GM19240 (cell line): ENCODE data around the gene BCL7A.

Experiments
- DNase-seq: peaks from one replicate; pipeline ENCODE4 v3.0.0; 2011; ENCODE audit warnings: low spot score; ENCODE audit not compliant: insufficient read length

BCL7A gene

DNA sequence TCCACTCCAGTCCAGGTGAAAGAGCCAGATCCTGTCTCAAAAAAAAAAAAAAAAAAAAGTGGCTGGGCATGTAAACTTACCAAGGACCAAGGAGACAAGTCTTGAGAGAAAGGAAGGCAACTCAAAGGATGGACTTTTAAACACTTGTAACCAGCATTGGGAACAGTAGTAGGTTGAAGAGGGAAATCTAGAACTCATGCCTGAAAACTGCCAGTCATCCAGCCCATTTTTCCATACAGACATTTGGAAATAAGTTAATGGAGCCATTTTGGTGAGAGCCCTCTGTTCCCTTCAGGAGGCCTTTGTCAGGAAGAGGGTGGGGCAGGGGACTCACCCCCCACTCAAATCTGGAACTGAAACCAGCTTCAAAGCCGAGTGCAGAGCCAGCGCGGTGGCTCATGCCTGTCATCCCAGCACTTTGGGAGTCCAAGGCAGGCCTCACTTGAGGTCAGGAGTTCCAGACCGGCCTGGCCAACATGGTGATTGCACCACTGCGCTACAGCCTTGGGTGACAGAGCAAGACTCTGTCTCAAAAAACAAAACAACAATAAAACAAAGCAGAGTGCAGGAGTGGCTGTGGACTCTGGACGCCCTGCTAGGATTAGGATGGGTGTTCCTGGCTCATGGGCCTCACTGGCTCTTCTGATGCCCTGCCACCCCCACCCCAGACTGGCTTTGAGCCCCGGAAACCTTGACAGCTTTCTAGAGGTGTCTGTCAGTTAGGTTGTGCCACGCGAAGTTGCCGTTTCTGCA lies 55.2 kb downstream of the BCL7A start:
- DNase-seq: no peak

DNA sequence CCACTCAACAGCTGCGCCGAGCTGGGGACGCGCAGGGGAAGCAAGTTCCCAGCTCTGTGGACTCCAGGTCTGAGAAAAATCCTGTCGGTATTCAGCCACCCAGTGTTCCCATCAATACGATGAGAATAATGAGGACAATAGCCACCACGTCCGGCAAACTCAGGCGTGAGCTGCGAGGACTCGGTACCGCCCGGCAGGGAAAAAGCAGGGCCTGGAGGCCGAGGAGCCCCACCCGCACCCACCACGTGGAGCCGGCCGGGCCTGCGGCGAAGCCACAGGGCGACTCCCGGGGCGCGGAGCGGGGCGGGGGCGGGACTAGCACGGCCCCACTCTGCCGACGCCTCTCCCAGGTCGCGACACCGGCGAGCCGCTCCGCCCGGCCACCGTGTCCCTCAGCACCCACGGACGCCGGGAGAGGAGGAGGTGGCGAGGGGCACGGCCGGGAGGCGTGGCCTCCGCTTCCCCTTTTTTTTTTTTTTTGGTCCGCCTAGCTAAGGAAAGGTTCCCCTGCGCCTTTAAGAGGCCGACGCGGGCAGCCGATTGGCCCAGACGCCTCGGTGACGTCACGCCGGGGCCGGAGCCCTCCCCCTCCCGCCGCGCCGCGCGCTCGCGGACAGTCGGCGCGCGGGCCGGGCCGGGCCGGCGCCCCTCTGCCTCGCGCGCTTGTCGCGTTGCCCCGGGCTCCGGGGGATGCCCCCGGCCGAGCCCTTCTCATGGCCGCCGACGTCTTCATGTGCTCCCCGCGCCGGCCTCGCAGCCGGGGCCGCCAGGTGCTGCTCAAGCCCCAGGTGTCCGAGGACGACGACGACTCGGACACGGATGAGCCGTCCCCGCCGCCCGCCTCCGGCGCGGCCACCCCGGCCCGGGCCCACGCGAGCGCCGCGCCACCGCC lies 56.7 kb downstream of the BCL7A start, which contains the start of gene MLXIP:
Gene MLXIP (plus strand): TSS at position 616 of the 892 bp plus-strand sequence. CDS start 98 bp downstream, at position 714.
- peak; percentile 79 for DNase-seq

DNA sequence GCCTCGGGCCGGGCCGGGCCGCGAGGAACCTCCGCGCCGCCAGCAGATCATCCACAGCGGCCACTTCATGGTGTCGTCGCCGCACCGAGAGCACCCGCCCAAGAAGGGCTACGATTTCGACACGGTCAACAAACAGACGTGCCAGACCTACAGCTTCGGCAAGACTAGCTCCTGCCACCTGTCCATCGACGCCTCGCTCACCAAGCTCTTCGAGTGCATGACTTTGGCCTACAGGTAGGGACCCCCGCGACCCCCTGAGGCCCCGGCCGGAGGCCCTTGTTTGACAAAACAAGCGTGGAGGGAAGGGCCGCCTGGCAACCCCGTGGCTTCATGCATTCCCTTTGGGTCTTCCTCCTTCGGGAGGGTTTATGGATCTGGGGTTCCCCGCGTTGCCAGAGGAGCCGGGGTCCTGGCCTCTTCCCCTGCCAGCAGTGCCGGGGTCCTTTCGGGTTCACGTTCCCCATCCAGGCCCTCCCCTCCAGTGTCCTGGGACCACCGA lies 57.4 kb downstream of the BCL7A start:
- DNase-seq: no peak

DNA sequence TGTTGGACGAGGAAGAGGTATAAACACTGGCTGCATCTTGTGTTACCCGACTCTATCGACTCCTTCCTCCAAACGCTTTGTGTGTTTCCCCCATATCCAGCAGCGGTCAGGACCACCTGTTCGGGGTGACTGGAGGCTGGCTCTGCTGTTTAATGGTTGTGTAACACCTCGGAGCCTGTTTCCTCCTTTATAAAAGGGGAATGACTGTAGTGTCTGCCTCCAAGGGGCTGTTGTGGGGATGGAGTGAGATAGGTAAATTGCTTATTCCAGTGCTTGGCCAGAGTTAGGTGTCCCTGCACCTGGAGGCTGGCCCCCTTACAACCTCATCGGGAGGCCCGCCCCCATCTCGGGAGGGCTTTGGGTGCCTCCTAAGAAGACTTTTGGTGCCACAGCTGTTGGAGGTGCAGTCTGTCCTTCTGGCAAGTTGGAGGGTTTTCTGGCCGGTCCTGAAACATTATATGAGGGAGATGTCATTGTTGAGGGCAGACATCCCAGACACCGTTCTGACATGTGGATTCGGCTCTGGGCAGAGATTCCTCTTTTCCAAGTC lies 57.9 kb downstream of the BCL7A start:
- no peak for DNase-seq

DNA sequence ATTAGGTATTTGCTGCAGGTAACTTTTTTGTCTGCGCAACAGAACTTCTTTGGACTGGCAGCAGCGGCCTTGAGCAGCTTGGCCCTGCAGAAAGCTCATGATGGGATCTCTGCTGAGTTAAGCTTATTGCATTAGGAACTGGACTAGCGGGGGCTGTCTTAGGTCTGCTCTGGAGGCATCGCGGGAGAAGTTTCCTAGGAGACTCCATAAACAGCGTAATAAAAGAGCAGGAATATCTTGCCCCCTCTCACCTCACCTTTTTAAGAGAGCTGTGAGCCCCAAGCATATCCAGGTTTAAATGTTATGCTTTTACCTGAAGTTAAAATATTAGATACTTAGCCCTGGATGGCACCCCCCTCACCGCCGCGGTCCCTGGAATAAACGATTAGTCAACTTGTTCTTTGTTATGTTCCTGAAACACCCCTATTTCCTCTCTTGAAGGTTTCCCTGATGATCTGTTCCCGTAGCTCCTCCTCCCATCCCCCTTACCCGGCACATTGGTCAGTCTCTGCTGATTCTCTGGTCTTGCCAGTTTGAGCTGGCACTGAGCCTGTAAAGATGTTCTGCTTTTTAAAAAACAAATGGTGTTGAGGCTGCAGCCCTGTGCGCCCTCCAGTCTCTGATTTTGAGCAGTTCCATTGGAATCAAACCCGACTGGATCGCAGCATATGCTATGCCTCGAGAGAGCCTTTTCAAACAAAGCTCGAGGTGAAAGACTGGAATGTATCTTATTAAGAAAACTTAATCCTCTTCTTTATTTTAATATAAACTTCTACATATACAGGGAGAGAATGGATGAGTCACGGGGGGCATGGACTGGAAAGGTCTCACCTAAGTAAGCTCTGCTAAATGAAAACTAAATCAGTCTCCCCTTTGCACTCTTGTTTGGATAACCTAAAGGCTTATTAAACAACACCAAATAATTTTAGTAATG lies 58.7 kb downstream of the BCL7A start:
- no peak for DNase-seq

DNA sequence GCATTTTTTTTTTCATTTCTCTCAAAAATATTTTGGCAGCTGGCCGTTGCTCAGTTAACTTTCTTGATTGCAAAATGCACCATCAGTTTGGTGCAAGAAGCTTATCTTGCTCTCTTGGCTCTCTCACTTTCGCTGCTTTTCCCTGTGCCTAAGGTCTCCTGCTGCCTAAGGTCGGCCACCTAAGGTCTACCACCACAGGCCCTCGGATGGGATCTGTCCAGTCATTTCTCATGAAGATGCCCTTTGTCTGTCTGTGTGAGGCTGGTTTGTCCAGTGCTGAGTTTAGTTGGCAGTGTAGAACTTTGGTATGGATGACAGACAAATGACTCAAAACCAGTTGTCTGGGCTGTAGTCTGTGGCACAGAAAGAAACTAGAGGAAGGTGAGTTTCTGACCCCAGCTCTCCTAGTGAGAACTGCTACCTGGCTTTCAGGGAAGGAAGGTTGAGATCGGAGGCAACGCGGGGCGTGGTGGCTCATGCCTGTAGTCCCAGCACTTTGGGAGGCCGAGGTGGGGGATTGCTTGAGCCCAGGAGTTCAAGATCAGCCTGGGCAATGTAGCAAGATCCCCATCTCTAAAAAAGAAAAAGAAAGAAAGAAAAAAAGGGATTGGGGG lies 59.5 kb downstream of the BCL7A start:
- no peak for DNase-seq

DNA sequence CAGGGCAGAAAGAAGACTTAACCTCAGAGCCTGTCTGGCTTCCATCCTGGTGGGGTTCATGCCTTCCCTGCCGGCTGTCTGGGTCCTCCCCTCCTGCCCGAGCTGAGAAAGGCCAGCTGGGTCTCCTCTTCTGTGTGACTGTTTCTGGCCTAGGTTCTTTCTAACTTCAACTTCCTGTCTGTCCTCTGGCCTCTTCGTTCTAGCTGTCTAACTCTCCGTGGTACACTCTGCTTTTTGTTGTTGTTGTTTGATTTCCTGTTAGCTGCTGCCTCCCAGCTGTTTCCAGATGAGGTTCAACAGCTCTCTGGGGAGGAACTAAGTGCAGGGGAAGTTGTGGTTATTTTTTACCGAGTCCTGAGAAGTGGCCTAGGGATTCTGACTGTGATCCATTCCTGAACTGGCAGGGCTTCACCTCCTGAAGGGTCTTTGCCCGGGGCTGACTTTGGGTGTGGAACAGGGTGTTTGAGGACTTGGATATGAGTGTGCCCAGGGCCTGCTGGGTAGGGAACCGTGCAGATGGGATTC lies 60.1 kb downstream of the BCL7A start:
- peak; percentile 63 for DNase-seq

DNA sequence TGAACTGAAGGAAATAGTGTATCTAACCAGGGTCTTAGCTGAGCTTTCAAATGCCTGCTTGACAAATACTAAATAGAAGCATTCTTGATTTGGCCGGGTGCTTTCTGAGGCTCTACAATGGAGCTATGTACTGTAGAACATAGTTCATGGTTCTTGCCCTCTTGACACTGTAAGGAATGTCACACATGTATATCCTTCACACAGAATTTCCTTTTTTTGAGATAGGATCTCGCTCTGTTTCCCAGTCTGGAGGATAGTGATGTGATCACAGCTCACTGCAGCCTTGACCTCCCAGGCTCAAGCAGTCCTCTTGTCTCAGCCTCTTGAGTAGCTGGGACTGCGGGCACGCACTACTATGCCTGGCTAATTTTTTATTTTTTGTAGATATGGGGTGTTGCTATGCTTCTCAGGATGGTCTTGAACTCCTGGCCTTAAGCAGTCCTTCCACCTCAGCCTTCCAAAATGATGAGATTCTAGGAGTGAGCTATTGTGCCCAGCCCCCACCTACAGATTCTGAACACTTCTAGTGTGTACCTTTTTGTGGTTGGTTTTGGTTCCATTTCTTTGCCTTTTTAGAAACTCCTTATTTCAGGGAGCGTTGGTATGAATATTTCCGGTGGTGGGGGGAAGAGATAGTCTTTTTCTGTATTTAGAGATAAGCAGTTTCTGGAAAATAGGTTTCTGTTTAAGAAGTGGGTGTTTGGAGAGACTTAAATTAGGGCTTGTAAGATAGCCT lies 61.1 kb downstream of the BCL7A start:
- no peak for DNase-seq

DNA sequence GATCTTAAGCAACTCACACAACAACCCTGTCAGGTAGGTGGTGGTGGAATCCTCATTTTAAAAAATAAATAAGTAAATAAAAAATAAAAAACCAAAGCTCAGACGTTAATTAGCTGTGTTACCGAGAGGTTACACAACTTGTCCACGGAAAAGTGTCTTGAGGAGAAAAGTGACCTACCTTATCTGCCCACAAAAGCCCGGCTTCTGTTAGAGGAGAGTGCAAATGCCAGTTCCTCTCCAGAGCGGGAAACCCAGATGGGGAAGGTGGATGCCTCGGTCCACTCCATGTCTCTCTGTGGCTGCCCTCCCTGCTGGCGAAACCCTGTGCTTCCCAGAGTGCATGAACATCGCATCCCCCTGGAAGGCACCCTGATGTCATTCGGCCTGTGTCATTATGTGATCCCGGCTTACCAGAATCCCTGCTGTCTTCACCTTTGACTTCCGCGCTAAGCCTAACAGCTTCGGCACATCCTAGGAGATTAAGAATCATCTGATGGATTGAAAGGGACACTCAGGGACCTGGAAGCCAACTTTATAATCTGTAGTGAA lies 63.2 kb downstream of the BCL7A start:
- DNase-seq: no peak

DNA sequence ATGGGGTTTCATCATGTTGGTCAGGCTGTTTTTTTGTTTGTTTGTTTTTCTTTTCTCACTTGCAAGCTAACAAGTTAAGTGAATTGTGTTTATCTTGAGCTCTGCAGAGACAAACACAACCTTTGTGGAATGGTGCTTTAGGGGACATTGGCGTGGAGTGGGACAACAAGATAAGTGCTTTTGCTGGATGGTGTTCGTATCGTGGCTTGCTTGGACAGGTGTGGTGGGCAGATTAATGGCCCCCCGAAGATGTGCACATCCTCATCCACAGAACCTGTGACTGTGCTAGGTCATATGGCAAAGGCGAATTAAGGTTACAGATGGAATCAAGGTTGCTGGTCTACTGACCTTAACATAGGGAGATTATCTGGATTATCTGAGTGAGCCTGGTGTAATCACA lies 63.9 kb downstream of the BCL7A start:
- no peak for DNase-seq

DNA sequence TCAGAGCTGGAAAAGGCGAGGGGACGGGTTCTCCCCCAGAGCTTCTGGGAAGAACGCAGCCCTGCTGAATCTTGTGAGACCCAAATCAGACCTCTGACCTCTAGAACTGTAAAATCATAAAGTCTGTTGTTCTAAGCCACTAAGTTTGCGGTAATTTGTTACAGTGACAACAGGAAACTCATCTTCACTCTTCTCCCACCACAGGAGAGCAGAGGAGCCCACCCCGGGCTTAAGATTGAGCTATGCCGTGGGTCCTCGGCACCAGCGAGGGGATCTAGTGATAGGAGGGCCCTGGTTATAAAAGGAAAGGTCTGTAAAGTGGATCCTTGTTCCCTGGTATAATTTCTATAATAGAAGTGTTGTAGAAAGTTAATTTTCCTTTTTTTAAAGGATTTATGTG lies 64.4 kb downstream of the BCL7A start:
- DNase-seq: no peak

DNA sequence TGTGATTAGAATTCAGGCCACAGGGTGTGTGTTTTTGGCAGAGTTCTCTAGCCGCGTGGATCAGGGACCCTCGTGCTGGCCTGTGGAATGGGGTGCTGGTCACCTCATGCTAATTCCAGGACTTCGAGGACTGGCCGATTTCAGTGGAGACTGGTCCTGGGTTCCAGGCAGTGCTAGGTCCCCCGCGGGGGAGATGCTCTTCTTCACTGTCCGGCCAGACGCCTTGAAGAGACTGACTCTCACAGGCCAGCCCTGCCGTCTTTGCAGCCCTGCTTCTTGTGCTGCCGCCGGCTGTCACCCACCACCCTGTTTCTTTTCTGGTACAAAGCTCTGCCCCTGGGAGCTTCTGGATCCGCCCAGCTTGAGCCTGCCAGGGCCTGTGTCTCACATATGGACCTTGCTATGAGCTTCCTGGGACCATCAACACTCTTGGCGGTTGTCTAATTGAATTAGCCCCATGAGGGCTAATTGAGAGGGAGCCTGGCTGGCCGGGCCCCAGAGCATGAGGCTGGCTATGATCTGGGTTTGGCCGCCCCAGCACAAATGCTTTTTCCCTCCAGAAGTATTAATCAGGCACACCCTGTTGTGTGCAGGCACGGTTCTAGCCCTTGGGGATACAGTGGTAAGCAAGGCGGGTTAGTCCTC lies 65.1 kb downstream of the BCL7A start:
- DNase-seq: no peak

DNA sequence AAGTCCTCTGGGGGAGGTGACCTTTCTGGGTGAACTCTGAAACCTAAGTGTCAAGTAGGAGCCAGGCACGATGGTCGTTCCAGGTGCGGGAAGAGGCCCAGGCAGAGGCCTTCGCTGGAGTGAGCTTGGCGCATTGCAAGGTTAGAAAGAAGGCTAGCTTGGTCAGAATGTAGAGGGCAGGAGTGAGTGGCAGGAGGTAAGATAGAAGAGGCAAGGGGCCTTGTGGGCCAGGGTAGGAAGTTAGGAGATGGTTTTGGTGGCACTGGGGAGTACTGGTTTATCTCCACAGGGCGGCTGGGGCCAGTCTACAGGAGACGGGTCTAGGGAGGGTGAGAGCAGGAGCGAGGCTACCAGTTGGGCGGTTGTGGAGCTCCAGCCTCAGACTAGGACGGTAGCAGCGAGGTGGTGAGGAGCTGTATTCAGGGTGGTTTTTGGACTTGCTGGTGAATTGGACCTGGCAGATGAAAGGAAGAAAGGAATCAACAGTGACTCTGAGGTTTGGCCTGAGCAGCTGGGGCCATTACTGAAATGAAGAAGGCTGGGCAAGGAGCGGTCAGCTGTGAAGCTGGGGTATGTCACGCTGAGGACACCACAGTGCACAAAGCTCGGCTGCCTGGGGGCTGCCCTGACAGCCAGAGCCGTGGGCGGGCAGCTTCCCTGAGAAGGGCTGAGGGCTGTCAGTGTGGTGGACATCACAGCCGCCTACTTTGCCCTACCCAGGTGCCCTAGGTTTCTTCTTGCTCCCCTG lies 65.9 kb downstream of the BCL7A start:
- no peak for DNase-seq

DNA sequence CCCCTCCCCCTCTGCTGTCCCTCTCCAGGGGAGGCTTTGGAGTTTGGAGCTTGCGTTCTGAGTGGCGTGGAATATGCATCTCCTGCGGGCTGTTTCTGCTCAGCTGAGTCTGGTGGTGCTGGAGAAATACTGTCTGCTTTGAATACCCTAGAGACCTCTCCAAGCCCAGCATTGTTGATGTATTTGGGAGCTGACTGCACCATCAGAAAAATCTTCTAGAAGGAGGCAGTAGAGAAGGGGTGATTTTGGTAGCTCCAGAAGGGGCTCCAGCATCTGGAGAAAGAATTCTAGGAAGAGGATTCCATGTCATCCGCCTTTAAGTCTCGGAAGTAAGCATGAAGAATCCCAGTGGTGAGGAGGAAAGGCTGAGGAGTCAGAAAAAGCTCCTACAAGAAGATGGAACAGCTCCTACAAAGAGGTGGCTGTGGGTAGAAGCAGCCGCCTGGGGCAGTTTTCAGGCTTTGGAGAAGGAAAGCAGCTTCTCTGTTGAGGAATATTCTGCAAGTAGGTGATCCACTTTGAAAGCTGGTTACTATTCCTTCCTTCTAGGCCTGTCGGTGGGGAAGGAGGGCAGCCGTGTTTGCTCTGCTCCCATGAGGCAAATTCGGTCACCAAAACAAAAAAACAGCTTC lies 66.6 kb downstream of the BCL7A start:
- no peak for DNase-seq

DNA sequence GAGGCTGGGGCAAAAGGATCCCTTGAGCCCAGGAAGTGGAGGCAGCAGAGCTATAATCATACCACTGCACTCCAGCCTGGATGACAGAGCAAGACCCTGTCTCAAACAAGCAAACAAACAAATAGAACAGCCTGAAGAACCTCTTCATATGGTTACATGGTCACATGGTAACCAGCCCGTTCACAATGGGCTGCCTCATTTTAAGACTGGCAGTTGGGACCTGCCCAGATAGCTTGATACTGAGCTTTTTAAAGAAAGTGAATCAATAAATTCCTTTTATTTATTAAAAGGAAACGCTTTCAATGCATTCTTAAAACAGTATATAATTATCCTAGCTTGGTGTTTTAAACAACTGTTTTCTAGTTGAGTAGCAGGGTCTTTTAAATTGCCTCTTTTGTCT lies 67.4 kb downstream of the BCL7A start:
- DNase-seq: no peak

DNA sequence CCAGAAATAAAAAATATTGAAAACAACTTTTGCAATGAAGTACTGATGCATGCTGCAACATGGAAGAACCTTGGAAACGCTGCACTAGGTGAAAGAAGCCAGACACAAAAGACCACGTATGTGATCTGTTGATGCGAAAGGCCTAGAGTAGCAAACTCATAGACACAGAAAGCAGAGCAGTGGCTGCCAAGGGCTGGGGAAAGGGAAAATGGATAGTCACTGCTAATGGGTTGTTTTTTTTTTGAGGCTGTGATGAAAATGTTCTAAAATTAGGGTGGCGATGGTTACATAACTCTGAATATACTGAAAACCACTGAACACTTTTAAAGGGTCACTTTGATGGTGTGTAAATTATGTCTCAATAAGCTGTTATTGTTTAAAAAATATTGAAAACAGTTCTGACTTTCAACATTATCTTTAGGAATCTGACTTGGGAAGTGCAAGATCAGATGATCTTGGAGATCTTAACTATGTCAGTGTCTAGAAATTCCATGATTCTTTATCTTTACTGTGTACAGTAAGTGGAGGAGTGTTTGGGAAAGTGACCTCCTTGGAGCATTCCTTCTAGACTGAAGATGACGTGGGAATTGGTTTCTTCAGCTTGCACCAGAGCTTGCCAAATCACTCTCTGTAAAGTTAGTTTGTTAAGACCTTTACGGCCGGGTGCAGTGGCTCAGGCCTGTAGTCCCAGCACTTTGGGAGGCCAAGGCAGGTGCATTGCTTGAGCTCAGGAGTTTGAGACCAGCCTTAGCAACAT lies 69.3 kb downstream of the BCL7A start:
- DNase-seq: no peak
